GM23338 (cell line): ENCODE results near the gene MOGAT2. TPM values are rescaled to one million over a fixed set of nuclear protein-coding genes. Genes with fewer than 3 reads are reported as not detected.

Experiments used
- ATAC-seq: fragments of 200-7000 bp; cut with Tn5 transposase; 3 replicates; pipeline ENCODE4 v1.9.1; 2020
- DNase-seq: peaks from one replicate; pipeline ENCODE4 v3.0.0-alpha.2; 2015; ENCODE audit warnings: low spot score
- H2AFZ ChIP-seq: fragments of 200-600 bp; sonication (generic); 2 replicates; pipeline ENCODE4 v1.8.0; 2016; ENCODE audit warnings: antibody characterized with exemption, mild to moderate bottlenecking, moderate library complexity
- H3F3A ChIP-seq: fragments of 200-600 bp; sonication (generic); replicated peaks from 2 replicates; pipeline ENCODE4 v1.8.0; 2017; ENCODE audit warnings: antibody characterized with exemption, mixed run types, low read depth
- H3K27ac ChIP-seq: fragments of 200-600 bp; sonication (generic); 2 replicates; pipeline ENCODE4 v1.6.1; 2016; ENCODE audit warnings: low read depth
- H3K27me3 ChIP-seq: fragments of 200-600 bp; sonication (generic); 2 replicates; pipeline ENCODE4 v1.8.0; 2016; ENCODE audit warnings: mild to moderate bottlenecking, mixed run types, moderate library complexity; ENCODE audit not compliant: insufficient read depth
- H3K36me3 ChIP-seq: fragments of 200-600 bp; sonication (generic); 2 replicates; pipeline ENCODE4 v1.8.0; 2016; ENCODE audit warnings: mild to moderate bottlenecking; ENCODE audit not compliant: insufficient read depth
- H3K4me1 ChIP-seq: fragments of 200-600 bp; sonication (generic); 2 replicates; pipeline ENCODE4 v1.8.0; 2016; ENCODE audit warnings: mild to moderate bottlenecking, moderate library complexity; ENCODE audit not compliant: insufficient read depth
- H3K4me2 ChIP-seq: fragments of 200-600 bp; sonication (generic); 2 replicates; pipeline ENCODE4 v1.7.1; 2017; ENCODE audit warnings: mixed run types
- H3K4me3 ChIP-seq: fragments of 200-600 bp; sonication (generic); 2 replicates; pipeline ENCODE4 v1.6.1; 2016; ENCODE audit warnings: mixed run types
- H3K79me2 ChIP-seq: fragments of 200-600 bp; sonication (generic); replicated peaks from 2 replicates; pipeline ENCODE4 v1.8.0; 2017; ENCODE audit warnings: mild to moderate bottlenecking; ENCODE audit not compliant: insufficient read depth
- H3K9me2 ChIP-seq: fragments of 200-600 bp; sonication (generic); 2 replicates; pipeline ENCODE4 v1.8.0; 2017; ENCODE audit not compliant: insufficient read depth
- H4K20me1 ChIP-seq: fragments of 200-600 bp; sonication (generic); replicated peaks from 2 replicates; pipeline ENCODE4 v1.8.0; 2017; ENCODE audit warnings: mild to moderate bottlenecking; ENCODE audit not compliant: insufficient read depth
- H3K27ac Mint-ChIP-seq: 2 replicates; pipeline ENCODE4 v1.8.0; 2020; ENCODE audit warnings: inconsistent platforms, mild to moderate bottlenecking, moderate library complexity, mixed read lengths
- H3K27me3 Mint-ChIP-seq: 3 replicates; pipeline ENCODE4 v1.8.0; 2022; ENCODE audit warnings: low read depth, mild to moderate bottlenecking, moderate library complexity, mixed read lengths, inconsistent platforms; ENCODE audit not compliant: insufficient read depth, poor library complexity
- H3K36me3 Mint-ChIP-seq: 3 replicates; pipeline ENCODE4 v1.8.0; 2021; ENCODE audit warnings: low read depth, mild to moderate bottlenecking, inconsistent platforms, moderate library complexity, mixed read lengths
- H3K4me1 Mint-ChIP-seq: 3 replicates; pipeline ENCODE4 v1.8.0; 2020; ENCODE audit warnings: mild to moderate bottlenecking, inconsistent platforms, mixed read lengths
- H3K4me3 Mint-ChIP-seq: 3 replicates; pipeline ENCODE4 v1.8.0; 2021; ENCODE audit warnings: moderate library complexity, mild to moderate bottlenecking, inconsistent platforms, mixed read lengths
- H3K9me3 Mint-ChIP-seq: 3 replicates; pipeline ENCODE4 v1.8.0; 2020; ENCODE audit warnings: moderate library complexity, mild to moderate bottlenecking, inconsistent platforms, mixed read lengths
- CREB1 ChIP-seq: fragments of 250-450 bp; sonication (Bioruptor Pico); IDR thresholded peaks from 2 replicates; pipeline ENCODE4 v1.5.0; 2020; ENCODE audit warnings: low read depth, mild to moderate bottlenecking, moderate library complexity
- EZH2phosphoT487 ChIP-seq: fragments of 200-600 bp; sonication (generic); IDR thresholded peaks from one replicate; pipeline ENCODE4 v1.8.1; 2018; ENCODE audit warnings: antibody characterized with exemption; ENCODE audit not compliant: unreplicated experiment
- JUNB ChIP-seq: IDR thresholded peaks from one replicate; pipeline ENCODE4 v1.6.1; 2016; ENCODE audit warnings: antibody characterized with exemption; ENCODE audit not compliant: unreplicated experiment
- NANOG ChIP-seq: IDR thresholded peaks from 2 replicates; pipeline ENCODE4 v1.6.1; 2016; ENCODE audit warnings: antibody characterized with exemption, borderline replicate concordance
- POLR2AphosphoS5 ChIP-seq: IDR thresholded peaks from 2 replicates; pipeline ENCODE4 v1.6.1; 2016; ENCODE audit warnings: antibody characterized with exemption, low read depth
- STAT1 ChIP-seq: IDR thresholded peaks from one replicate; pipeline ENCODE4 v1.6.1; 2016; ENCODE audit warnings: antibody characterized with exemption; ENCODE audit not compliant: unreplicated experiment
- ZNF114 ChIP-seq: fragments of 250-450 bp; sonication (Bioruptor Pico); IDR thresholded peaks from 2 replicates; pipeline ENCODE4 v1.5.0; 2020; ENCODE audit warnings: mild to moderate bottlenecking, moderate library complexity
- ZNF331 ChIP-seq: fragments of 250-450 bp; sonication (Bioruptor Pico); IDR thresholded peaks from 2 replicates; pipeline ENCODE4 v1.5.0; 2020; ENCODE audit warnings: low read depth, mild to moderate bottlenecking, moderate library complexity
- polyA plus RNA-seq: library from polyadenylated mRNA; unstranded; fragments of >200 nt; fragmentation: Nextera tagmentation; extraction: Ambion mirVana; gene quantifications from 2 replicates; pipeline ENCODE4 v1.2.1, GENCODE V29; 2016
- total RNA-seq: library from RNA; depleted of rRNA; stranded (reverse); fragments of >200 nt; shearing (Covaris generic); gene quantifications from 2 replicates; pipeline ENCODE4 v1.2.3, GENCODE V29; 2014
- TF ChIP-seq, protein P1 (sequence below): IDR thresholded peaks from 2 replicates; pipeline ENCODE4 v1.6.1; 2016; ENCODE audit warnings: antibody characterized with exemption
- TF ChIP-seq, protein P2 (sequence below): fragments of 250-450 bp; sonication (Bioruptor Pico); IDR thresholded peaks from 2 replicates; pipeline ENCODE4 v1.5.0; 2020; ENCODE audit warnings: mild to moderate bottlenecking, moderate library complexity

Gene MOGAT2
- total and polyA plus RNA-seq, 2 experiments from 2014 or later, result not detected

DNA sequence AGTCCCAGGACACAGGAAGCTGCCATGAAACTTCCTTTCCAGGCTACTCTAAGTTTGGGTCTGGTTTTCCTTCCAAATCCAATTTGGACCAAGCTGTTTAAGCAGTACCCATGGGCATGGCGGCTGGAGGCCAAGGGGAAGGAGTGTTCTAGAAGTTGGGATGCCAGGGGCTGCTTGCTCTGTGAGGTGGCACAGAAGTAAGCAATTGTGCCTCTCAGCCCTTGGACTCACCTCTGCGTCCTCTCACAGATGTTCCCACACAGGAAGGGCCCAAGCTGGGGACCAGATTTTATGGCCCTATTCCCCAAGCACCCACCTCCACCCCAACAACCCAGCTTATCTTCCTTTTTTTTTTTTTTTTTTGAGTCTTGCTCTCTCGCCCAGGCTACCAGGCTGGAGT, 47.5 kb downstream of the MOGAT2 start (continued):
- TF ChIP-seq STAT1 (no peak), EZH2phosphoT487 (no peak), CREB1 (no peak), ZNF331 (CRISPR knock-in tag) (no peak)

DNA sequence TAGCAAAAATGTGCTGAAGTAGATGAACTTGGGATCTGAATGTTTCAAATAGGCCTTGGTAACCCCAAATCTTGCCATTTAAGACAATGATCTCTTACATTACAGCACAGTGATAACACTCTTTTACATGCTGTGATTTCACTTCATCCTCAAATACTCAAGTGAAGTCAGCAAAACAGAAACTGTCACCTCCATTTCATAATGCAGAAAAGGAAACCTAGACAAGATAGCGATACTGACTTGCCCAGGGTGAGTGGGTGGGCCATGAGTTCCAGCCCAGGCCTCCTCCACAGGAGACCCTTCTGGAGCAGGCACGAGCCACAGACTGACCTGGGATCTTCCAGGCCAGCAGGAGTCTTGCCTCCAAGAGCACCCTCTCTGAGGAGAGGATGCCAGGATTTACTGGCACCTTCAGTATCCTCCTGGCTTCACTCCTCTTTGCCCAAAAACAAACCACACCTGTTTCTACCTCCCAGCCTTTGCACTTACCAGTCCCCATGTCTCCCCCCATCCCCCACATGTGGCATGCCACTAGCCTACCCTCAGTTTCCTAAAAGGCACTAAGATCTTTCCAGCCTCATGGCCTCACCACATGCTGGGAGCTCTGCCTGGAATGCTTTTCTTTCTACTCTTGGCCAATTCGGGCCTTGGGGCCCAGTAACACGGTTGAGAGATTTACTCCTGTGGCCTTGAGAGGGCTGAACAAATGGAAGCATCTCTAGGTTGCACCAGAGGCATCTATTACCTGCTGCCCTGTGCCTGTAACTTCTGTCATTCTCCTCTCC, 49.0 kb downstream of the MOGAT2 start:
- Mint-ChIP-seq H3K27me3 (peaks cover 47% of the 10 kb centered on the region), H3K4me1 (peaks cover 23% of the 10 kb centered on the region), H3K9me3 (peaks cover 7% of the 10 kb centered on the region; the same call in 2 of the 3 replicates), H3K27ac (no peak overlapping the region), H3K4me3 (no peak overlapping the region), H3K36me3 (no peaks in the 10 kb centered on the region; the same call in 2 of the 3 replicates)
- Histone ChIP-seq H3K27ac (no peak overlapping the region), H2AFZ (no peak overlapping the region), H4K20me1 (peaks cover 7% of the 10 kb centered on the region), H3K9me2 (no peaks in the 10 kb centered on the region), H3F3A (no peaks in the 10 kb centered on the region), H3K4me2 (no peak overlapping the region), H3K4me3 (no peak overlapping the region), H3K27me3 (peaks cover 50% of the 10 kb centered on the region), H3K79me2 (no peaks in the 10 kb centered on the region), H3K4me1 (peaks cover 11% of the 10 kb centered on the region; the same call in 1 of the 2 replicates), H3K36me3 (no peaks in the 10 kb centered on the region)
- DNase-seq (no peak), ATAC-seq (no peak)
- TF ChIP-seq, protein P1, sequence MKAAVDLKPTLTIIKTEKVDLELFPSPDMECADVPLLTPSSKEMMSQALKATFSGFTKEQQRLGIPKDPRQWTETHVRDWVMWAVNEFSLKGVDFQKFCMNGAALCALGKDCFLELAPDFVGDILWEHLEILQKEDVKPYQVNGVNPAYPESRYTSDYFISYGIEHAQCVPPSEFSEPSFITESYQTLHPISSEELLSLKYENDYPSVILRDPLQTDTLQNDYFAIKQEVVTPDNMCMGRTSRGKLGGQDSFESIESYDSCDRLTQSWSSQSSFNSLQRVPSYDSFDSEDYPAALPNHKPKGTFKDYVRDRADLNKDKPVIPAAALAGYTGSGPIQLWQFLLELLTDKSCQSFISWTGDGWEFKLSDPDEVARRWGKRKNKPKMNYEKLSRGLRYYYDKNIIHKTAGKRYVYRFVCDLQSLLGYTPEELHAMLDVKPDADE, result no peak
- TF ChIP-seq NANOG (no peak), STAT1 (no peak), ZNF331 (CRISPR knock-in tag) (no peak), EZH2phosphoT487 (no peak)

DNA sequence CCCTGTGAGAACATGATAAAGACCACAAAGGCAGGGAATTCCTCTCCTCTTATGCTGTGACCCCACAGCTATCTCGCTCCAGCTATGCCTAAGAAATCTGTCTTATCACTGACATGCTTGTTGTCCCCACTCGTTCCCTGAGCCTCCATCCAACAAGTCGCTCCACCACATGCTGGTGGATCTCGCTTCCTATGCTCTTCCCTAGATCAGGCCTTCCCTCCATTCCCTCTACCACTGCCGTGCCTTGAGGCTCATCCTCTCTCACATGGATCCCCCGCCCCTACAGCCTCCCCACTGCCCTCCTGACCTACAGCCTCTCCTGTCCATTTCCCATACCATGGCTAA, 49.6 kb downstream of the MOGAT2 start:
- Histone ChIP-seq H3K4me1 (peaks cover 11% of the 10 kb centered on the region; the same call in 1 of the 2 replicates), H3K4me2 (no peak overlapping the region), H3K36me3 (no peaks in the 10 kb centered on the region), H3K9me2 (no peaks in the 10 kb centered on the region), H3K4me3 (no peak overlapping the region), H3F3A (no peaks in the 10 kb centered on the region), H3K27ac (no peak overlapping the region), H2AFZ (no peak overlapping the region), H3K79me2 (no peaks in the 10 kb centered on the region), H3K27me3 (peaks cover 52% of the 10 kb centered on the region), H4K20me1 (peaks cover 7% of the 10 kb centered on the region)
- Mint-ChIP-seq H3K27ac (no peak overlapping the region), H3K9me3 (peaks cover 7% of the 10 kb centered on the region; the same call in 2 of the 3 replicates), H3K4me3 (no peak overlapping the region), H3K4me1 (peaks cover 23% of the 10 kb centered on the region), H3K36me3 (no peaks in the 10 kb centered on the region; the same call in 2 of the 3 replicates), H3K27me3 (peaks cover 47% of the 10 kb centered on the region)
- DNase-seq (no peak), ATAC-seq (no peak)
- TF ChIP-seq, protein P1, result no peak
- TF ChIP-seq POLR2AphosphoS5 (no peak), STAT1 (no peak), ZNF114 (CRISPR knock-in tag) (no peak), JUNB (no peak), ZNF331 (CRISPR knock-in tag) (no peak)
- TF ChIP-seq, protein P2, sequence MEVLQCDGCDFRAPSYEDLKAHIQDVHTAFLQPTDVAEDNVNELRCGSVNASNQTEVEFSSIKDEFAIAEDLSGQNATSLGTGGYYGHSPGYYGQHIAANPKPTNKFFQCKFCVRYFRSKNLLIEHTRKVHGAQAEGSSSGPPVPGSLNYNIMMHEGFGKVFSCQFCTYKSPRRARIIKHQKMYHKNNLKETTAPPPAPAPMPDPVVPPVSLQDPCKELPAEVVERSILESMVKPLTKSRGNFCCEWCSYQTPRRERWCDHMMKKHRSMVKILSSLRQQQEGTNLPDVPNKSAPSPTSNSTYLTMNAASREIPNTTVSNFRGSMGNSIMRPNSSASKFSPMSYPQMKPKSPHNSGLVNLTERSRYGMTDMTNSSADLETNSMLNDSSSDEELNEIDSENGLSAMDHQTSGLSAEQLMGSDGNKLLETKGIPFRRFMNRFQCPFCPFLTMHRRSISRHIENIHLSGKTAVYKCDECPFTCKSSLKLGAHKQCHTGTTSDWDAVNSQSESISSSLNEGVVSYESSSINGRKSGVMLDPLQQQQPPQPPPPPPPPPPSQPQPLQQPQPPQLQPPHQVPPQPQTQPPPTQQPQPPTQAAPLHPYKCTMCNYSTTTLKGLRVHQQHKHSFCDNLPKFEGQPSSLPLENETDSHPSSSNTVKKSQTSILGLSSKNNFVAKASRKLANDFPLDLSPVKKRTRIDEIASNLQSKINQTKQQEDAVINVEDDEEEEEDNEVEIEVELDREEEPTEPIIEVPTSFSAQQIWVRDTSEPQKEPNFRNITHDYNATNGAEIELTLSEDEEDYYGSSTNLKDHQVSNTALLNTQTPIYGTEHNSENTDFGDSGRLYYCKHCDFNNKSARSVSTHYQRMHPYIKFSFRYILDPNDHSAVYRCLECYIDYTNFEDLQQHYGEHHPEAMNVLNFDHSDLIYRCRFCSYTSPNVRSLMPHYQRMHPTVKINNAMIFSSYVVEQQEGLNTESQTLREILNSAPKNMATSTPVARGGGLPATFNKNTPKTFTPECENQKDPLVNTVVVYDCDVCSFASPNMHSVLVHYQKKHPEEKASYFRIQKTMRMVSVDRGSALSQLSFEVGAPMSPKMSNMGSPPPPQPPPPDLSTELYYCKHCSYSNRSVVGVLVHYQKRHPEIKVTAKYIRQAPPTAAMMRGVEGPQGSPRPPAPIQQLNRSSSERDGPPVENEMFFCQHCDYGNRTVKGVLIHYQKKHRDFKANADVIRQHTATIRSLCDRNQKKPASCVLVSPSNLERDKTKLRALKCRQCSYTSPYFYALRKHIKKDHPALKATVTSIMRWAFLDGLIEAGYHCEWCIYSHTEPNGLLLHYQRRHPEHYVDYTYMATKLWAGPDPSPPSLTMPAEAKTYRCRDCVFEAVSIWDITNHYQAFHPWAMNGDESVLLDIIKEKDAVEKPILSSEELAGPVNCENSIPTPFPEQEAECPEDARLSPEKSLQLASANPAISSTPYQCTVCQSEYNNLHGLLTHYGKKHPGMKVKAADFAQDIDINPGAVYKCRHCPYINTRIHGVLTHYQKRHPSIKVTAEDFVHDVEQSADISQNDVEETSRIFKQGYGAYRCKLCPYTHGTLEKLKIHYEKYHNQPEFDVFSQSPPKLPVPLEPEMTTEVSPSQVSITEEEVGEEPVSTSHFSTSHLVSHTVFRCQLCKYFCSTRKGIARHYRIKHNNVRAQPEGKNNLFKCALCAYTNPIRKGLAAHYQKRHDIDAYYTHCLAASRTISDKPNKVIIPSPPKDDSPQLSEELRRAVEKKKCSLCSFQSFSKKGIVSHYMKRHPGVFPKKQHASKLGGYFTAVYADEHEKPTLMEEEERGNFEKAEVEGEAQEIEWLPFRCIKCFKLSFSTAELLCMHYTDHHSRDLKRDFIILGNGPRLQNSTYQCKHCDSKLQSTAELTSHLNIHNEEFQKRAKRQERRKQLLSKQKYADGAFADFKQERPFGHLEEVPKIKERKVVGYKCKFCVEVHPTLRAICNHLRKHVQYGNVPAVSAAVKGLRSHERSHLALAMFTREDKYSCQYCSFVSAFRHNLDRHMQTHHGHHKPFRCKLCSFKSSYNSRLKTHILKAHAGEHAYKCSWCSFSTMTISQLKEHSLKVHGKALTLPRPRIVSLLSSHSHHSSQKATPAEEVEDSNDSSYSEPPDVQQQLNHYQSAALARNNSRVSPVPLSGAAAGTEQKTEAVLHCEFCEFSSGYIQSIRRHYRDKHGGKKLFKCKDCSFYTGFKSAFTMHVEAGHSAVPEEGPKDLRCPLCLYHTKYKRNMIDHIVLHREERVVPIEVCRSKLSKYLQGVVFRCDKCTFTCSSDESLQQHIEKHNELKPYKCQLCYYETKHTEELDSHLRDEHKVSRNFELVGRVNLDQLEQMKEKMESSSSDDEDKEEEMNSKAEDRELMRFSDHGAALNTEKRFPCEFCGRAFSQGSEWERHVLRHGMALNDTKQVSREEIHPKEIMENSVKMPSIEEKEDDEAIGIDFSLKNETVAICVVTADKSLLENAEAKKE, result no peak
